ENCODE results near the gene NDUFA11.
"Not testable (repeated sequence)": the region's sequence is repeated elsewhere in the genome, so short reads cannot be mapped to it uniquely, and the experiment has no call there.

NDUFA11 gene

GRCh38 chr19:5851302-5851701, 52.3 kb downstream of the NDUFA11 start, which contains the start of gene FUT3:
TSS of gene FUT3 (minus strand) at chr19:5851449.
- H2AFZ ChIP-seq (ENCODE audit: low read depth, low read length), result no peak within 1 kb of the TSS
- no peaks in the 10 kb centered on the region for H3K79me2 ChIP-seq (ENCODE audit: insufficient read depth, low read length)
- no peaks in the 10 kb centered on the region for H3K4me1 ChIP-seq (ENCODE audit: insufficient read depth, low read length)
- no peaks in the 10 kb centered on the region for H4K20me1 ChIP-seq (ENCODE audit: insufficient read depth, low read length)
- H3K9ac ChIP-seq (ENCODE audit: low read depth, low read length), result no peak within 1 kb of the TSS
- TF ChIP-seq EZH2 (IDR thresholded peaks at IDR 0.05; ENCODE audit: borderline replicate concordance, low read depth, low read length, severe bottlenecking) (no peak), CTCF (IDR thresholded peaks at IDR 0.05; ENCODE audit: borderline replicate concordance, extremely low read depth, low read length, poor library complexity, severe bottlenecking) (no peak)
- H3K27me3 ChIP-seq (ENCODE audit: insufficient read depth, low read length, poor library complexity), result no peaks in the 10 kb centered on the region
- H3K4me3 ChIP-seq (ENCODE audit: low read depth in 1 of 2, low read length in 2 of 2), result no peak within 1 kb of the TSS
- no peaks in the 10 kb centered on the region for H3K36me3 ChIP-seq (ENCODE audit: insufficient read depth, low read length)
- no peak for ATAC-seq (ENCODE audit: insufficient read depth, low read depth)
- no peak within 1 kb of the TSS for H3K4me2 ChIP-seq (ENCODE audit: insufficient read depth, low read length)
- no peaks in the 10 kb centered on the region for H3K9me3 ChIP-seq (ENCODE audit: insufficient read depth, low read length, severe bottlenecking)
- no peak for DNase-seq
- no peak within 1 kb of the TSS for H3K27ac ChIP-seq (ENCODE audit: low read length)

DNA sequence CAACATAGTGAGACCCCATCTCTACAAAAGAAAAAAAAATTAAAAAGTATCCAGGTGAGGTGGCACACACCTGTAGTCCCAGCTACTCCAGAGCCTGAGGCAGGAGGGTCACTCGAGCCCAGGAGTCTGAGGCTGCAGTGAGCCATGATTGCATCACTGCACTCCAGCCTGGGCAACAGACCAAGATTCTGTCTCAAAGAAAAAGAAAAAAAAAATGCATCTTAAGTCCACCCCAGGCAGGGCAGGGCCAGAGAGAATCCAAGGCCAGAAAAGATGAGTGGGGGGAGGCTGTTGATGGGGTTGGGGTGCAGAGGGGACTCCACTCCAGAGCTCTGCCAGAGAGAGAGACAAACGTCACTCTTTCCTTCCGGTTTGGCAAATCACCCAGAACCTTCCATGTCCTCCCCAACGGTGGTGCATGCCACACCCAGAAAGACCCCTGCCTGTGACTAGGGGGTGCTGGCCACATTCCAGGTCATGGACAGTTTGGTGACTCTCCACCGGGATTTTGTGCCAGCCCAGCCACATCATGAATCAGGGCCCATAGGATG, 52.8 kb downstream of the NDUFA11 start:
- TF ChIP-seq CTCF (IDR thresholded peaks at IDR 0.05; ENCODE audit: borderline replicate concordance, extremely low read depth, low read length, poor library complexity, severe bottlenecking) (no peak), EZH2 (IDR thresholded peaks at IDR 0.05; ENCODE audit: borderline replicate concordance, low read depth, low read length, severe bottlenecking) (no peak)
- no peak overlapping the region for H3K4me3 ChIP-seq (ENCODE audit: low read depth in 1 of 2, low read length in 2 of 2)
- no peaks in the 10 kb centered on the region for H3K9me3 ChIP-seq (ENCODE audit: insufficient read depth, low read length, severe bottlenecking)
- H3K4me1 ChIP-seq (ENCODE audit: insufficient read depth, low read length), result no peaks in the 10 kb centered on the region
- no peak overlapping the region for H3K9ac ChIP-seq (ENCODE audit: low read depth, low read length)
- no peaks in the 10 kb centered on the region for H4K20me1 ChIP-seq (ENCODE audit: insufficient read depth, low read length)
- no peak overlapping the region for H3K4me2 ChIP-seq (ENCODE audit: insufficient read depth, low read length)
- no peak overlapping the region for H3K27ac ChIP-seq (ENCODE audit: low read length)
- H3K27me3 ChIP-seq (ENCODE audit: insufficient read depth, low read length, poor library complexity), result no peaks in the 10 kb centered on the region
- ATAC-seq (ENCODE audit: insufficient read depth, low read depth) (no peak), DNase-seq (no peak)
- no peaks in the 10 kb centered on the region for H3K79me2 ChIP-seq (ENCODE audit: insufficient read depth, low read length)
- no peak overlapping the region for H2AFZ ChIP-seq (ENCODE audit: low read depth, low read length)
- H3K36me3 ChIP-seq (ENCODE audit: insufficient read depth, low read length), result no peaks in the 10 kb centered on the region

- Histone ChIP-seq H3K9me3 (ENCODE audit: insufficient read depth, low read length, severe bottlenecking) (no peaks in the 10 kb centered on the region), H3K27ac (ENCODE audit: low read length) (no peak overlapping the region), H4K20me1 (ENCODE audit: insufficient read depth, low read length) (no peaks in the 10 kb centered on the region), H3K4me3 (ENCODE audit: low read depth in 1 of 2, low read length in 2 of 2) (no peak overlapping the region), H3K9ac (ENCODE audit: low read depth, low read length) (no peak overlapping the region), H2AFZ (ENCODE audit: low read depth, low read length) (no peak overlapping the region), H3K79me2 (ENCODE audit: insufficient read depth, low read length) (no peaks in the 10 kb centered on the region), H3K4me1 (ENCODE audit: insufficient read depth, low read length) (no peaks in the 10 kb centered on the region), H3K4me2 (ENCODE audit: insufficient read depth, low read length) (no peak overlapping the region), H3K27me3 (ENCODE audit: insufficient read depth, low read length, poor library complexity) (no peaks in the 10 kb centered on the region), H3K36me3 (ENCODE audit: insufficient read depth, low read length) (no peaks in the 10 kb centered on the region)
- DNase-seq, result no peak
- ATAC-seq (ENCODE audit: insufficient read depth, low read depth), result no peak
- TF ChIP-seq EZH2 (IDR thresholded peaks at IDR 0.05; ENCODE audit: borderline replicate concordance, low read depth, low read length, severe bottlenecking), result no peak
- no peak for TF ChIP-seq CTCF (IDR thresholded peaks at IDR 0.05; ENCODE audit: borderline replicate concordance, extremely low read depth, low read length, poor library complexity, severe bottlenecking)
These were observed 53.4 kb downstream of the NDUFA11 start for GRCh38 chr19:5850189-5850588.

DNA sequence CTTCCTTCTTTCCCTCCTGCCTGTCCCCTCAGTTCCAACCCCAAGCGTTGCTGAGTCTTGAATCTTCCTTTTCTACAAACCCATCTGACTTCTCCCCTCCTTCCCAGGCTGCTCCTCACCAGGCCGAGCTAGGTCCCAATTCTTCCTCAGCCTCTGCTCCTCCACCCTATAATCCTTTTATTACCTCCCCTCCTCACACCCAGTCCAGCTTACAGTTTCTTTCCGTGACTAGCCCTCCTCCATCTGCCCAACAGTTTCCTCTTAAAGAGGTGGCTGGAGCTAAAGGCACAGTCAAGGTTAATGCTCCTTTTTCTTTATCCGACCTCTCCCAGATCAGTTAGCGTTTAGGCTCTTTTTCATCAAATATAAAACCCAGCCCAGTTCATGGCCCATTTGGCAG, 55.0 kb downstream of the NDUFA11 start:
- H3K4me3 ChIP-seq (ENCODE audit: low read depth in 1 of 2, low read length in 2 of 2); H3K79me2 ChIP-seq (ENCODE audit: insufficient read depth, low read length); H3K4me2 ChIP-seq (ENCODE audit: insufficient read depth, low read length); H3K27me3 ChIP-seq (ENCODE audit: insufficient read depth, low read length, poor library complexity); H3K9me3 ChIP-seq (ENCODE audit: insufficient read depth, low read length, severe bottlenecking); H3K36me3 ChIP-seq (ENCODE audit: insufficient read depth, low read length); DNase-seq; H2AFZ ChIP-seq (ENCODE audit: low read depth, low read length); H3K9ac ChIP-seq (ENCODE audit: low read depth, low read length); H4K20me1 ChIP-seq (ENCODE audit: insufficient read depth, low read length); H3K27ac ChIP-seq (ENCODE audit: low read length); ATAC-seq (ENCODE audit: insufficient read depth, low read depth); H3K4me1 ChIP-seq (ENCODE audit: insufficient read depth, low read length): not testable (repeated sequence)

GRCh38 chr19:5847846-5848245, 55.7 kb downstream of the NDUFA11 start:
- H3K27me3 ChIP-seq (ENCODE audit: insufficient read depth, low read length, poor library complexity); H3K9ac ChIP-seq (ENCODE audit: low read depth, low read length); H3K4me1 ChIP-seq (ENCODE audit: insufficient read depth, low read length); H3K27ac ChIP-seq (ENCODE audit: low read length); H3K9me3 ChIP-seq (ENCODE audit: insufficient read depth, low read length, severe bottlenecking); H3K36me3 ChIP-seq (ENCODE audit: insufficient read depth, low read length); H4K20me1 ChIP-seq (ENCODE audit: insufficient read depth, low read length); H3K4me3 ChIP-seq (ENCODE audit: low read depth in 1 of 2, low read length in 2 of 2); H3K4me2 ChIP-seq (ENCODE audit: insufficient read depth, low read length); DNase-seq; H3K79me2 ChIP-seq (ENCODE audit: insufficient read depth, low read length); H2AFZ ChIP-seq (ENCODE audit: low read depth, low read length); ATAC-seq (ENCODE audit: insufficient read depth, low read depth): not testable (repeated sequence)

All from DND-41 (cell line).